NCI-H2171 treated with DMSO at 0.1 percent for 48 hours (cell line): Measurements from ENCODE around the gene TENM4.
A peak's percentile ranks its signal among the peaks of the same experiment; 100 is the strongest.

ENCODE experiments used
- DNase-seq: peaks from one replicate; lab custom pipeline; 2025; lab: John Stamatoyannopoulos, UW

TENM4 gene

DNA sequence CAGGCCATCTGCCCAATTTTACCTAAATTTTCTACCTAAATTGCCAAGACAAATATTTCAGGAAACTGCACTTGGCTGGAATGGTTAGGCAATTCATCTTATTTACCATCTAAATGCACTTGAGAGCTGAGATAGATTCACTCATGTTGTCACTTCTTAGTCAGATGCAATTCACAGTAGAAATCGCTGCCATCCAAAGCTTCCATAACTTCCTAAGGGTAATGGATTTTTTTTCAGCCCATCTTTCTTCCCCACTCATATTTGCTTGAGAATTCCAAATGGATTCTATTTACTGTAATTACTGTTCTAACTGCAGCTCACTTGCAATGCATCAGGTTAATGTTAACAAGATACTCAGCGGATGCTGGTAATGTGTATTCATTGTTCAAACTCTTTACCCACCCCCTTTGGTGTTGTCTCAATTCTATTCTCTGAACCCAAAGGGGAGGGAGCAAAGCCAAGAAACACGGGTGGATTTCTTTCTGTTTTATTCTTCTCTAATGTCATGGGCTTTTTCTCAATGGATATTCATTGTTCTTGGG is 96.0 kb downstream of the TENM4 start:
- no peak for DNase-seq

DNA sequence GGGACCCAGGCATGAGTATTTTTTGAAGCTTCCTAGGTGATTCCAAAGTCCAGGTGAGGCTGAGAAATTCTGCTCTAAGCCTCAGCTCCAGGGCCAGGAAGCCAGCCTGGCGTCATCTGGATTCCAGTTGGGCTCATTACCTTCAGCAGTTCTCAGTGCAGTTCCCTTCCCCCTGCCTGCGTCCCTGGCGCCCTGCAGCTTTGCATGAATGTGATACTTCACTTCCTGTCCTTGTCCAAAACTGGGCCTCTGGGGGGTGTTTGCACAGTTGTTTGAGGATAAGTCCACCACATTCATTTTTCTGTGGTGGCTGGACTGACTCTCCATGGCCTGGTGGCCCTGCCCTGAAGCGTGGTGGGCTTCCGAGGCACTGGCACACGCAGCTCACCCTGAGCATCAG is 98.1 kb downstream of the TENM4 start:
- DNase-seq, result no peak

DNA sequence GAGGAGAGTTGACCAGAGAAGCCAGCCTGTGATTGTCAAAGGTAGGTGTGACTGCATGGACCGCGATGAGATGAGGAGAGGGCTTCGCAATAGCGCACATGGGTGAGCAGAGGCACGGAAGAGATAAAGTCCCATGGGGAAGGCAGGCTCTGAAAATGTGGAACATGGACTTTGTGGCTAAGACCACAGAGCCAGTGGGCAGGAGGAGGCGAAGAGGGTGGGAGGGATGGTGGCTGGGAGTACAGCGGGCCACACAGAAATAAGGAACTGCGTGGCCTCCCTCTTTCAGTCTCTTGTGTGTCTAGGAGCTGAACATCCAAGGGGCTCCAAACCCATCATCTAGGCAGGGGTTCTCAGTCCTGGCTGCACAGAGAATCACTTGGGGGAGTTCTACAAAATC is 98.6 kb downstream of the TENM4 start:
- no peak for DNase-seq

DNA sequence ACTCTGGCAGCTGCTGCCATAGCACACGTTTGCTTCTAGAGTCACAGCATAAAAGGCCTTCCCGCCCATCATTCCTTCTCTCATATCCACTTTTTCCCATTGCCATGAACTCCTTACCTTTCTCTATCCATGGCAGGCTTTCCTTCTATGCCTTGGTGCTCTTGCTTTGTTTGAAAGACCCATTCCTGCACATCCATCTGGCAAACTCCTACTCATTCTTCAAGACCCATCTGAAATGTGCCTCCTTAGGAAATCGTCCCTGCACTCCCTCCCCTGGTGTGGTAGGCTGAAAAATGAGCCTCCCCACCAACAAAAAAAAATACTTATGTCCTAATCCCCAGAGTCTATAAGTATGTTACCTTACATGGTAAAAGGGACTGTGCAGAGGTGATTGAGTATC is 100.3 kb downstream of the TENM4 start:
- peak; percentile 18 for DNase-seq

DNA sequence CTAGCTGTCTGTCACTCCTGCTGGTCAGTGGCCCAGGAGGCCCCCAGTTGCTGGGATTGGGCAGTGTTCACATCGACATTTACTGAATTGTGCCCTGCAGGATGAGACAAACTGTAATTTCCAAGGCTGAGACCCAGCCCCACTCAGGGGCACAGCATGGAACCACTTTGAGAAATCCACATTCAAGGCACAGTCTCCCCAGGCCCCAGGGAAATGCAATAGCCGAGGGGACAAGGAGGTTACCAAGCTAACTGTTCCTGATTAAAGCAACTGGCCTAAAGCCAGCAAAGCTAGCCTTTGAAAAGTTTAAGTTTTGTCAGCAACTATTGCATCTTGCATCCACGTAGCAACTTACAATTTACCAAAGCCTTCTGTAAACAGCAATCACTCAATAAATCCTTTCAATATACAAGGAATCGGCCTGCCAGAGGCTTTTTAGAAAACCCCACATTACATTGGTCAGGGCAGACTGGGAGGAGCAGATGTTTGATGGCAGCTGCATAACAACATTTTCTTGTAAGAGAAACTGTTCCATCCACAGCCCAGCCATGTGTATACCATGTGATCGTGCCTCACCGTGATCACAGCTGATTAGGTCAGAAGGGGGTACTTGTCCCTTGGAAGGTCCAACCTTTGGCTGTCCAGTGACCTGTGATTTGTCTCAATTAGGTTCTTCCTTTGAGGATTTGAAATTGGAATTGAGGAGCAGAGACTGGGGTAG is 103.9 kb downstream of the TENM4 start:
- DNase-seq, result no peak

DNA sequence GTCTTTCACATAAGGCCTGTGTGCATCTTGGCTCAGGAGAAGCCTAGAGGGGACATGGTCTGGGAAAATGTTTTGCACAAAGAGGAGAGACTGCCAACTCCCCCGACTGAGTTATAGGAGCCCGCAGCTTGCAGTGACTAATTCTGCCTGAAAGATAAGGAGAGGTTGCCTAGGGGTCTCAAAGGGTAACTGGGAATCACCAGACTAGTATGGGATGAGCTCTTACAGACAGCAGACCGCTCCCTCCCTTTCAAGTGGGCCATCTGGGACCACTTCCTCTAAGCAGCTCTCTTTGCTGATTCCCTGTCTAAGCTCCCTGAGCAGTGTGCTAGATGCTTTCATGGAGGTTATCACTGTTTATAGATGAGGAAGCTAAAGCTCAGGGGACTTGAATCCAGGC is 105.1 kb downstream of the TENM4 start:
- DNase-seq, result no peak

DNA sequence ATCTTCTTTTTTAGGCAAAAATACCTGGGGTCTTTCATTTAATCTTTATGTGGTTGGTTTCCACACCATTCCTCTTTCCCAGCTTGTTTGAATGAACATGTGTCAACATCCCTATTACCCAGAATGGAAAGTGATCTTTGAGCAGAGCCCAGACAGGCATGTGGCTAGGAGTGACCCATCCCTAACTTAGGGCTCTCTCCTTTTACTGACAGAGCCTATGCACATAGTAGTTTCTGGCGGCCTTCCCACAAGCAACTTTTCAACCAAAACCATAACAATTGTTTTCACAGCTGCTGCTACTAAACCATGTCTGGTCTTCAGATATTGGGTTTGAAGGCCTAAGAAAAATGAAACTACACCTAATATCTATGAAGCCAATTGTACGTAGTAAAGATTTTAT is 107.5 kb downstream of the TENM4 start:
- DNase-seq, result no peak

DNA sequence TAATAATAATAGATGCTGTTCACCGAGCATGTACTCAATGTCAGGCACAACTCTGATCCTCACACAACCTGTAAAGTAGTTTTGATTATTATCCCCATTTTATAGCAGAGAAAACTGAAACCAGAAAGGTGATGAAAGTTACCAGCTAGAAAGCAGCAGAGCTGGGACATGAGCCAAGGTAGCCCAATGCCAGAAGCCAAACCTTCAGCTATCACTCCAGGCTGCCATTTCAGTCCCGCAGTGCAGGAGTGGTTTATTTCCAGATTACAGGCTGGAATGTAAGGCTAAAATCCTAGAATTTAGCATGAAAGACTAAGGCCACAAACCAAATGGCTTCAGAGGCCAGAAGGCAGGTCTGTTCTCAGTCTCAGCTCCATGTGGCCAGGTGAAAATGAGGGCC is 108.8 kb downstream of the TENM4 start:
- no peak for DNase-seq

DNA sequence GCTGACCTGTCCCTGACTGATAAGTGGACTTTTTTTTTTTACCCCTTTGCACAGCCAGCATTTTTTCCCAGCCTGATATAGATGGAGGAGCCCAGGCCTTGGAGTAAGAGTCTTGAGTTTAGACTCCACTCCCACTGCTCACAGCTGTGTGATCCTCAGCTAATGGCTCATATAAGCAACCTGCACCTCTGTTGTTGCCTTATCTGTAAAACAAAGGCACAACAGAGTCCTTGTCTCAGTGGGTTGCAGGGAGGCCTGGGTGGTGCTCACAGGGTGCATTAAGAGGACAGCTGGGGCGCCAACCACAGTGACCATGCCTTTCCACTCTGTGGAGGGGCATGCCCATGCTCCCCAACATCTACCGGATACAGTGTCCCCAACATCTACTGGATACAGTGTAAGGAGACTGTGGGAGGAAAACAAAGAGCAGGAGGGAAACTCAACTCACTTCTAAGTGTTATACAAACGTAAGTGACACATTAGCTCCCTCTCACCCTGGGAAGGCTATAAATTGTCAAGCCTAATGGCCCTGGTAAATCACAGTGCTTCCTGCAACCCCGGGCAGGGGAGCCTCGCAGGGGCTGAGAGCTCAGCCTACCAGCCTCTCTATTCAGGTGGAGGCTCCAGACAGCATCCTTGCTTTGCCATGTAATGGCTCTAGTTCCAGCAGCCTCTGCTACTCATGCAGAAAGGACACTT is 109.5 kb downstream of the TENM4 start:
- no peak for DNase-seq

DNA sequence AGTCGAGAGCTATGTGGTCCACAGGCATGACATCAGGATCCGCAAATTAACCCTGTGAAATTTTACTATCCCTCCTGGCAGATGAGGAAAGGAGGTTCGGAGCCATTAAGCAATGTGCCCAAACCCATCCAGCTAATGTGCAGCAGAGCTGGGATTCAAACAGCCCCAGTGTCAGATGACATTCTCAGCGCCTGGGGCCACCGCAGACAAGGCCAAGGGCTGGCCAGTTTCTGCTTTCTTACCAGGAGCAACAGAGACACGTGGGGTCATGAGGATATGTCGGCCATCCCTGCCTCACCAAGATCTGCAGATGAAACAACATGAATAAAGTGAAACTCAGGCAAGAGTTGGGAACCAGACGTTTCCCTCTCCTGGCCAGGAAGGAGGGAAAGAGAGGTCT is 110.2 kb downstream of the TENM4 start:
- DNase-seq, result no peak

DNA sequence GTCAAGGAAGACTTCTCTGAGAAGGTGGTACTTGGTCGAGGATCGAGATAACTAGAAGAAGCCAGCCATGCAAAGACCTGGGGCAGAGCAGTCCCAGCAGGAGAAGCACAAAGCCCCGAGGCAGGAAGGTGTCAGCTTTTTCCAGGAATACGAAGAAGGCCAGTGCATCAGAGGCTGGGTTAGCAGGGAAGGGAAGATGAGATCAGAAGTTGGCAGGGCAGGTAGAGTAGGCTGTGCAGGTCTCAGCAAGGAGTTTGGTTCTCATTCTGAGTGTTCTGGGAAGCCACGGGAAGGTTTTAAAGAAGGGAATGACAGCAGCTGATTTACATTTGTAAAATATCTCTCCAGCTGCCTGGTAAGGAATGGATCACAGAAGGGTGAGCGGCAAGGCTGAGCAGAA is 111.3 kb downstream of the TENM4 start:
- DNase-seq, result no peak

DNA sequence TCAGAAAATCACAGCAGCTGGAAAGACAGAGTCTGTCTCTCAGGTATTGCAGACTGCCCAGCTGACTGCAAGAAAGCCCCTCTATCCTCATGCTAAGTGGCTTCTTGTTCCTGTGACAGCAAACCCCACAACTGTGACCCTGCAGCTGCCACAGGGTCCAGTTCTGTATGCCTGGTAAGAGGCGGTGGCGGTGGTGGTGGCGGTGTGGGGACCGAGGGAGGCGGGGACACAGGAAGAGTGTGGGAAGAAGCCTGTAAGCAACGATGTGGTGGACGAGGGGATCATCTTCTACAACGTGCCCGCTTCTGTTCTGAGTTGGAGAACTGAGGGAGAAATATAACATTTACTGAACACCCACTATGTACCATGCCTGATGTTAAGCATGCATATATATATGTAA is 112.4 kb downstream of the TENM4 start:
- no peak for DNase-seq

DNA sequence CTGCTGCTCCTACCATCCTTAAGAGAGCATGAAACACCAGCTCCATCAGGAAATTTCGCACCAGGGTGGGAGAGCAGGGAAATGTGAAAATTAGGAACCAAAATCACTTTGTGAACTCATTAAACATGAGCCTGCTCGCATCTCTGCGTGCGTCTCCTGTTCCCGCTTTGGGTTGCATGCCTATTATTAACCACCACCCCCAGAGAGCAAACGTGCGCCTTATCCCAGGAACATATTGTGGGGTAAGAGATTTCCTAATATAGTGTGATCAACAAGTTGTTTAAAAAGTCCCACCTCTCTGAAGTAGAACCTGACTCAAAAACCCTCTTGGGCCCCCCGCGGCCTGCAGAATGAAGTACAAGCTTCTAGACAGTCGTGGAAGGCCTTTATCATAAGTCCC is 115.0 kb downstream of the TENM4 start:
- no peak for DNase-seq

DNA sequence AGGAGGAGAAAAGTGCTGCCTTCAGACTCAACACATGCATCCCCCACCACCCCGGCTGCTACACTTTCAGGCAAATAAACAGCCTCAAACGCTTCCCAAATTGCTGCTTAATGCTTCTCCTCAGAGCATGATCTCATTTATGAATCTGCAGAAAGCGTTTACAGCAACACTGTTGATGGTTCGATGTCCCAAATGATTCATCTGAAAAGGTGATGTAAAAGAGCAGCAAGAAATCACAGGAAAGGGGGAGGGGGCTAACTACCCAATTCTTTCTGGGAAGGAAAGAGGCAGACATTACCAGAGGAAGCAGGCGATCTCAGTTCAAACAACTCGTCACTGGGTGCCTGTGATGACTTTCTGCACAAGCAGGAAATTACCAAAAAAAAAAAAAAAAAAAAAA is 119.6 kb downstream of the TENM4 start:
- DNase-seq, result no peak

DNA sequence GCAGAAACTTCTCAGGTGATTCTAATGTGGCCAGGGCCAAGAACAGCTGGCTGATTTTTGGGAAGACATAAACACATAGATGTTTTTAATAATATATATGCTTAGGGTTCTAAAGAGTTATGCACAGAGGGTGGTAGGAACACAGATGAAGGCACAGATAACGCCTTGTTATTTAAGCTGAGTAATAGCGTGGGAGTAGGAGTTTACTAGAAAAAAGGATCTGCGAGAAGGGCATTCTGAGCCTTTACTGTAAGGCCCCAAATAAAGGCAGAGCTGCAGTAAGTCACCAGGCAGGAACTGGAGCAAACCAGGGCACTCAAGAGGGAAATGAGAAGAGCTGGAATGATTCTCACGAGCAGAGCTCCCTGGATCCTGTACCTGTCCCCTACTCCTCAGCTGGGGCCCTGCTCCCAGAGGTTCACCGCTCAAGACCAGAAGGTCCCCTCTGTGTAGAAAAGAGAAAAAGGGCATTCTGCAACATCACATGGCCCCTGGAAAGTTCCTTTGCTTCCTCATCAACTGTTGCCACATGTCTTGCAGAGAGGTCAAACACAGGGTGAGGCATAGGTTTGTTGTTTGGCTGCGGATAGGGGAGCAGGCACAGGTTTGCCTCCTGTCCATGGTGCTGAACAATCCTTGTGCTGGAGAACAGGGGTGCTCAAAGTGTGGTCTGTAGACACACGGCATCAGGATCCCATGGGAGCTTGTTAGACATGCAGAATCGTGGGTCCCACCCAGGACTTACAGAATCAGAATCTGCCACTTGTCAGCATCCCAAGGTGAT is 125.7 kb downstream of the TENM4 start:
- DNase-seq, result no peak

DNA sequence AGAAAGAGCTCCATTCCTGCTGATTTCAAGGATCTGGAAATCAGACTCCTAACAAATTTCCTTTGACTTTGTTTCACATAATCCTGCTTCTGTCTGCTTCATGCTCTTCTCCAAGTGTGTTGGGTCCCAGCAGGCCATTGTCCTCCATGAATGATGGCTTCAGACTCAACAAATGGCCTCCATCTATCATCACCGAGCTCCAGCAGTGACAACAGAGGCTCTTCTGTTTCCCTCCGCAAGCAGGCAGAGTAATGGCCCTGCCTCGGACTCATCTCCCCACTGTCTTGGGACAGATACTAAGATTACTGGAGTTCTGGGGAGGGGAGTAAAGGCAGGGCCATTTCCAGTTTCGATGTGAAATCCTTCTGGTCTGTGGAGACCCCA is 127.3 kb downstream of the TENM4 start:
- DNase-seq, result no peak

DNA sequence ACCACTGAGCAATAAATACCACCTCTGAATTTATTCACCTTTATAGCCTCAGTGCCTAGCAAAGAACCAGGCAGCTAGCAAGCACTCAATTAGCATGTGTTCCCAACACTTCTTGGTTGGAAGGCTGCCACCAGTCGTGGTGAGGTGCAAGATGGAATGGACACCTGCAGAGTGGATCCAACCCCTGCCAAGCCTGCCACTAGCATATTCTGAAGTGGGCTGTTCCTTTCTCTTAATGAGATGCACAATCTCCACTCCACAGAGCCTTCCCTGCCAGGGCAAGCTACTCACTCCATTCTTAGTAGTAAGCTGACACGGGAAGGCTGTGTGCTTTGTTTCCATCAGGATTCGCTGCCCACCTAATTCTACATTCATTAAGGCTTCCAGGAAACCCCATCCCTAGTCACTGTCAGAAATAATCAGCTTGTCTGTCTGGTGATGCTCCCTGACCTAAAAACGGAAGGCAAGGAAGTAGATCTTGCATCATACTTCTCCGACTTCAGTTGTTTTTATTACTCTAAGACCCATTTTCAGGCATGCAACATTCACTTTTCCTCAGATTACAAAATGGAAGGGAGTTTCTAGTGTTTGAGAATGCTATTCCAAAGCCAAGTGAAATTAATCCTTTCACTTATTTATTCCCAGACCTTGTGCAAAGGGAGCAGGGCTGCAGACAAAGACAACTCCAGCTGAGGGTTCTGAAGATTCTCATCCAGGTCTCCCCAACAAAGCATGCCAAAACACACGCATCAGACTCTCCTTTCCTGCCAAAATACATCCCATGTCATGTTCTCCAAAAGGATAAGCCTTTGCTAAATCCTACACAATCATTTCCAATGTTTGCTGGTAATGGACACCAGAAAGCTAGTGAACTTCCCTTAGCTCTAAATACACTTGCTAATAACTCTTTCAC is 128.0 kb downstream of the TENM4 start:
- peak; percentile 59 for DNase-seq

DNA sequence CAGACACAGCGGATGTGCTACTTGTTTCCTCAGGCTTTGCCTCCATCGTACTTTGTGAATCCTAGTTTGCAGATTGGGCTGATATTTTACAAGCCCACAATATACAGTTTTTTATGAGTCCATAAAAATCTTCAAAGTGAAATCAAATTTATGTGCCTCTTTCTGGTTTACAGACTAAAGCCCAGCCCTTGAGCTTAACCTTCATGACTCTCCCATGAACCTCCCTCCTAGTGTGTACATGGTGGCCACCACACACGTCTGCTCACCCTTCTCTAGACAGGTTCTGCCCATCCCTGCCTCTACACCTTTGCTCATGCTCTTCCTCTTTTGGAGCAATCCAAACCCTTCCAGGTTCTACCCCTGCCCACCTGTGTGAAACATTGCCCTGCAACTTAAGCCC is 129.4 kb downstream of the TENM4 start:
- DNase-seq, result no peak

DNA sequence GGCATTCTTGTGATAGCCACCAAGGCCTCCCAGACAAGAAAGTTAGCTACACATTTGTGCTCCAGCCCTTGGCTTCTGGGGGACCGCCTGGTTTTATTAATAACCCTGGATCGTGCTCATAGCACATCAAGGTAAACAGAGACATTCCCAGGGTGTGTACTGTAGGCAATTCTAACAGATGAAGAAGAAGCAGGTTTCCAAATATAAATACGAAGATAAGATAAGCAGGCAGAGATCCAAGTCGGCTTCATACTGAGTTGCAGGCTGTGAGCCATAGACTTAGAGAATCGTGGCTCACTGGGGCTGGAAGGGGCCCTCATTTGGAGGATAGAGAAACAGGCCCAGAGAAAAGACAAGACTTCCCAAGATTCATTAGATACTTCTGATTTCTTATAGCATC is 131.4 kb downstream of the TENM4 start:
- no peak for DNase-seq

DNA sequence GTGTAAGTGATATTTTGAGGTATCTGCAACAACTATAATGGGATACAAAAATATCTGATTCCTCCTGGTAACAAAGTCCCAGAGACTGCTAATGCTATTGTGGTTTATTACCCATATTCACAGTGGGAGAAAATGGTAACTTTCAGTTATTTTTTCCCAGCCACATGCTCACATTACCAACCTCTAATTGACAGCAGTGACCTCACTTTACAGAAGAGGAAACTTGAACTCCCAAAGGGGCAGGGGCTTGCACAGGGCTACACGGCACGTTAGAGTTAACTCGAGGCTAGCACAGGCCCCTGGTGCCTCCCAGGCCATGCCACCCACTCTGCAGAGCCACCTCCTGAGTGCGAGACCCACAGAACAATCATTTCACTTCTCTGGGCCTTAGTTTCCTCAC is 132.4 kb downstream of the TENM4 start:
- peak; percentile 11 for DNase-seq

DNA sequence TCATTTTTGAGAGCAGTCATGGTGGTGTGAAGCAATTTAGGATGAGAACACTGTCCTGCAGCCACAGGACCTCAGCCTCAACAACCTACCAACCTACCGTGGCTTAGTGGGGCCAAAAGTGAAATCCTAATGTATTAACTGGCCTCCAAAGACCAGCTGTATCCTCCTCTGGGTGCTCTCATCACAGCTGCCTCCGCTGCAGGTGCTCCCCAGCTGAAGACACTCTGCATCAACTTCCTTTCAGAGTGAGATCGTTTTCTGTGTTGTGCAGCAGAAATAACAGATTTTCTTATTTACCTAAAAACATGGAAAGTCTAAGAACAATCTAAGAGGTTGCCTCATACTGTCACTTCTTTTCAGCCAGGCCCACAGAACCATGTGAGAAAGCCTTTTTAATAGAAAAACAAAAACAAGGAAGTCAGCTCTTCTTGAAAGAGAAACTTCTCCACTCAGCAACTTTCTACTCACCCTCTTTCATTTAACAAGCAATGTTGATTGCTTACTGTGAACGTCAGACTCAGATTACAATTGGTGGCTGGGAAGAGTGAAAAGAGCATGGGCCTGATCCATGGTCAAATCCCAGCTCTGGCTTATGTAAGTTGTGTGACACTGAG is 136.1 kb downstream of the TENM4 start:
- no peak for DNase-seq
